Loucy (cell line): ENCODE measurements around the gene BUD23.

ENCODE experiments used
- CTCF ChIP-seq: fragments of 200-600 bp; sonication (generic); conservative IDR thresholded peaks from 2 replicates; pipeline ENCODE4 v1.5.1; 2014; ENCODE audit warnings: mild to moderate bottlenecking, antibody characterized with exemption, low read length
- EZH2phosphoT487 ChIP-seq: fragments of 200-600 bp; IDR thresholded peaks from 2 replicates; pipeline ENCODE4 v1.6.1; 2018; ENCODE audit warnings: antibody characterized with exemption, mild to moderate bottlenecking, moderate library complexity, borderline replicate concordance

GRCh38 chr7:73646785-73647724 lies 36.3 kb upstream of the BUD23 start:
- no peak for TF ChIP-seq CTCF
- no peak for TF ChIP-seq EZH2phosphoT487
